Measurements from ENCODE around the gene TBX6.
"Not testable (repeated sequence)": the region's sequence is repeated elsewhere in the genome, so short reads cannot be mapped to it uniquely, and the experiment has no call there.

Gene TBX6

DNA sequence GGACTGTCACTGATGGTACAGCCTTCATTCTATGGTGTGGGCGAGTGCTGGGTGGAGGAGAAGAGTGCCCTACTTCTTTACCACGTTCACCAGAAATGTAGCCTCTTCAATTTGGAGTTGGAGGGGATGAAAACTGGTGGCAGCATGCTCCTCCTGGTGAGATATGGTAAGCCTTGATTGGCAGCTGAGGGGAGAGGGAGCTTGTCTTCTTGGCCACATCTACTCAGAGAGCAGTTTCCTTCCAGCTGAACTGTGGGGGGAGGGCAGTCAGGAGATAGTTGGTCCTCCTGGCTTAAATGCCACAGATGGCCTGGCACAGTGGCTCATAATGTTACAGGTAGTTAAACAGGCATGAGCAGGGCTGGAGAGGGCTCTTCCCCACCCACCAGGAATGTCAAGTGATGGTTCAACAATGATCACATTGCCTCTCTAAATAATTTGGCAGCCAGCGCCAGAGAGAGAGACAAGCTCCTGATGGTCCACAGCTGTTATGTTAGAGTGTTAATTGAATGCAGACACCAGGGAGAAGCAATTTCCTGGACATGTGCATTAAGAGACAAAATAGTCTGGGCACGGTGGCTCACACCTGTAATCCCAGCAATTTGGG is 40.2 kb upstream of the TBX6 start:
- DNase-seq (ENCODE audit: low spot score) = no peak
- TF ChIP-seq, protein P1, sequence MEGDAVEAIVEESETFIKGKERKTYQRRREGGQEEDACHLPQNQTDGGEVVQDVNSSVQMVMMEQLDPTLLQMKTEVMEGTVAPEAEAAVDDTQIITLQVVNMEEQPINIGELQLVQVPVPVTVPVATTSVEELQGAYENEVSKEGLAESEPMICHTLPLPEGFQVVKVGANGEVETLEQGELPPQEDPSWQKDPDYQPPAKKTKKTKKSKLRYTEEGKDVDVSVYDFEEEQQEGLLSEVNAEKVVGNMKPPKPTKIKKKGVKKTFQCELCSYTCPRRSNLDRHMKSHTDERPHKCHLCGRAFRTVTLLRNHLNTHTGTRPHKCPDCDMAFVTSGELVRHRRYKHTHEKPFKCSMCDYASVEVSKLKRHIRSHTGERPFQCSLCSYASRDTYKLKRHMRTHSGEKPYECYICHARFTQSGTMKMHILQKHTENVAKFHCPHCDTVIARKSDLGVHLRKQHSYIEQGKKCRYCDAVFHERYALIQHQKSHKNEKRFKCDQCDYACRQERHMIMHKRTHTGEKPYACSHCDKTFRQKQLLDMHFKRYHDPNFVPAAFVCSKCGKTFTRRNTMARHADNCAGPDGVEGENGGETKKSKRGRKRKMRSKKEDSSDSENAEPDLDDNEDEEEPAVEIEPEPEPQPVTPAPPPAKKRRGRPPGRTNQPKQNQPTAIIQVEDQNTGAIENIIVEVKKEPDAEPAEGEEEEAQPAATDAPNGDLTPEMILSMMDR (IDR thresholded peaks at IDR 0.05; ENCODE audit: extremely low read depth, insufficient read depth, missing control alignments) = no peak
- in situ Hi-C loops (cut with MboI; ENCODE audit: low pct_unique_long_range_greater_than_20kb, low sequenced_read_pairs, unreplicated experiment) = no loop called here

- in situ Hi-C loops (cut with MboI; ENCODE audit: low pct_unique_long_range_greater_than_20kb, low sequenced_read_pairs, unreplicated experiment) = no loop called here
- no peak for DNase-seq (ENCODE audit: low spot score)
- TF ChIP-seq, protein P1 (IDR thresholded peaks at IDR 0.05; ENCODE audit: extremely low read depth, insufficient read depth, missing control alignments) = no peak
Observed at GRCh38 chr16:30127993-30128392, 36.3 kb upstream of the TBX6 start.

DNA sequence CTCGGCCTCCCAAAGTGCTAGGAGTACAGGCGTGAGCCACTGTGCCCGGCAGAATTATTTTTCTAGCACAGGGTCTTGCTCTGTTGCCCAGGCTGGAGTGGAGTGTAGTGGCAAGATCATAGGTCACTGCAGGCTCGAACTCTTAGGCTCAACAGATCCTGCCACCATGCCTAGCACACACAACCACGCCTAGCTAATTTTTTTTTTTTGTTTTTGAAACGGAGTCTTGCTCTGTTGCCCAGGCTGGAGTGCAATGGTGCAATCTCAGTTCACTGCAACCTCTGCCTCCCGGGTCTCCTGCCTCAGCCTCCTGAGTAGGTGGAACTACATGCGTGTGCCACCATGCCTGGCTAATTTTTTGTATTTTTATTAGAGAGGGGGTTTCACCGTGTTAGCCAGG is 34.0 kb upstream of the TBX6 start:
- in situ Hi-C loops (cut with MboI; ENCODE audit: low pct_unique_long_range_greater_than_20kb, low sequenced_read_pairs, unreplicated experiment); DNase-seq (ENCODE audit: low spot score): not testable (repeated sequence)

- no peak for DNase-seq (ENCODE audit: low spot score)
- in situ Hi-C loops (cut with MboI; ENCODE audit: low pct_unique_long_range_greater_than_20kb, low sequenced_read_pairs, unreplicated experiment) = loop anchor here (25.0 kb wide), 2 partner anchors 287 to 487 kb away; partner anchors contain the start of genes ZNF689 and ZNF771
- TF ChIP-seq, protein P1 (IDR thresholded peaks at IDR 0.05; ENCODE audit: extremely low read depth, insufficient read depth, missing control alignments) = no peak
Observed at GRCh38 chr16:30124985-30125379, 33.3 kb upstream of the TBX6 start.

DNA sequence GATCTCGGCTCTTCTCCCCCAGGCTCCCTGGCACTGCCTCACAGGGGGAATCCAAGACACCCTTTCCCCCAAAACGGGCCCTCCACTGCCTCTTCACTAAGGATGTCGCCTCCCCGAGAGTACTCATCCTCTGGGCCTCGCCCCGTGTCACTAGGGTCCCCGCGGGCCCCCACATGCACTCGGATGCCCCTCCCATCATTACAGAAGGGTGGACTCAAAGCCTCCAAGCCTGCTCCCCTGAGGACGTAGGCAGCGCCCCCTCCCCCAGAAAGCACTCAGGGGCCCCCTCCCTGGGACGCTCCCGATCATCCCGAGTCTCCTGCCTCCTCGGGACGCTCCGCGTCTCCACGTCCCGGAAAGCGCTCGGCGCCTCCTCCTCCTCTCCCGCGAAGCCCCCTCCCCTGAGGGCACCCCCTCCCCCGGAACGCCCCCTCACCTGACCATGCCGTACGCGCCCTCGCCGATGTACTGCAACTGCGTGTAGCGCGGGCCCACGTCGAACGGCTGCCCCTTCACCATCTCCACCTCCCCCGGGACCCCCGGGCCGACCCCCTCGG is 31.0 kb upstream of the TBX6 start:
- TF ChIP-seq, protein P1 (IDR thresholded peaks at IDR 0.05; ENCODE audit: extremely low read depth, insufficient read depth, missing control alignments) = no peak
- DNase-seq (ENCODE audit: low spot score) = peak; percentile 45
- in situ Hi-C loops (cut with MboI; ENCODE audit: low pct_unique_long_range_greater_than_20kb, low sequenced_read_pairs, unreplicated experiment) = loop anchor here (25.0 kb wide), 2 partner anchors 290 to 490 kb away; partner anchors contain the start of genes ZNF689 and ZNF771

GRCh38 chr16:30121741-30122571 is 30.2 kb upstream of the TBX6 start:
- no peak for DNase-seq (ENCODE audit: low spot score)
- TF ChIP-seq, protein P1 (IDR thresholded peaks at IDR 0.05; ENCODE audit: extremely low read depth, insufficient read depth, missing control alignments) = no peak
- in situ Hi-C loops (cut with MboI; ENCODE audit: low pct_unique_long_range_greater_than_20kb, low sequenced_read_pairs, unreplicated experiment) = loop anchor here (25.0 kb wide), 2 partner anchors 290 to 490 kb away; partner anchors contain the start of genes ZNF689 and ZNF771

Measured in GM13977 (cell line).